Measurements from ENCODE around the gene ZNF732.

The ZNF732 gene

DNA sequence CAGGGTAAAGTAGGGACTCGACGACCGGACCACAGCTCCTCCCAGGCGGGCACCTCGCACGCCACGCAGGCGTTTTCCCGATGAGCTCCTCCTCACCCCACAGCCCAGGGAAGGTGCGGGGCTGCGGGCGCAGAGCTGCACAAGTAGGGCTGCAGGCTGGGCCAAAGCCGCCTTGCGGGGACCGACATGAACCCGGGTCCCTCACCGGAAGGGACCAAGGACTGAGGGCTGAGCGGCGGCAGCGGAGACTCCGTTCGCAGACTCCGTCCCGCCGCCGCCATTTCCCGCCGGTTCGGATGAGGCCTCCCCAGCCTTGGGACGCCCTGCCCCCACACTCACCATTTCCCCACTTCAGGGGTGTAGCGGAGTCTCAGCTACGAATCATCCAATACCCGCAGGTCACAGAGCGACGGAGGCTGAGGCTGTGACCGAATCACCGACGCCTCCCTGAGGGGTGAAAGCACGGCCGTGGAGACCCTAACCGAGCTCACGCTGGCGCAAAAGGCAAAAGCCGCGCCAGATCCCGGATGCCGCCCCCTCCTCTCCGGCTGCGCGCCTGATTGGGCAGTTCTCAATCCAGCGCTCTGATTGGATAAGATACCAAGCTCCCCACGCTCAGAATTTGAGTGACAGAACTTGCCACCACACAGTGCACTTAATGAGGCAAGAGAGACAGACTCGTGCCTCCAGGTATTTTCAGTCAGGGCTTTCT, at the start of gene ZNF732:
TSS of gene ZNF732 (minus strand) at position 506 of the 712 bp plus-strand sequence. CDS start at position 342, 164 bp downstream.
- TF ChIP-seq GATA3 (IDR thresholded peaks at IDR 0.05; ENCODE audit: low read depth, low read length): no peak
- no peak for TF ChIP-seq GATA2 (IDR thresholded peaks at IDR 0.05; ENCODE audit: low read depth, low read length)

DNA sequence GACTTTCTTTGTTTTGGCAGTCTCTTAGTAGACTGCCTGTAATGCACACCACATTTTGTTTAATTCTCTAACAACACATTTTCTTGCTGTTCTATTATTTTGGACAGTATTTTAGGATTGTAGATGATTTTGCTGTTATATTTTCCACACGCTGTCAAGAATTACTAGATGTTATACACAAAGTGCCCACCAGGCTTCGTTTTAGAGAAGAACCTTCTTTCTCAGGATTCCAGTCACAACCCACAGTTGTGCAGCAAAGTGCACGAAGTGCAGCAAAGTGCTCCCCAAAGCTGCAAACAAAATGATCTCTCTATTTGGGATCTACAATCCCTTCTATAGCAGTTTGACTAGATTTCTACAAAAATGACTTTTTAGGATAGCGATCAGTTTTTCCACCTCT, 34.7 kb upstream of the ZNF732 start:
- TF ChIP-seq GATA2 (IDR thresholded peaks at IDR 0.05; ENCODE audit: low read depth, low read length) (no peak), GATA3 (IDR thresholded peaks at IDR 0.05; ENCODE audit: low read depth, low read length) (no peak)

DNA sequence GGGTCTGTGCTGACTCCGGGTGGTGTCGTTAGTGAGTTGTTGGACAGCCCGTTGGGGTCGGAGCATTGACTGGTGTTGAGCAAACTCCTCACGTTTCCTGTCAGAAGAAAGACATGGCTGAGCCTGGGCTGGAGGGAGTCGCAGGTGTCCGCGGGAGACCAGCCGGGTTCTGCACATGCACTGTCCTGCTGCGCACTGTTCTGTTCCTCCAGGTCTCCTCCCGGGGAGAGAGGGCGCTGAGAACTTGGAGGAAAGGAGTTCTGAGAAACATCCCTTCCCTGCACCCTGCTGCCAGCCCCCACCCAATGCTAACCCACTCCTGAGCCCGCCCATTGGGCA, 33.5 kb upstream of the ZNF732 start:
- TF ChIP-seq GATA3 (IDR thresholded peaks at IDR 0.05; ENCODE audit: low read depth, low read length) (no peak), GATA2 (IDR thresholded peaks at IDR 0.05; ENCODE audit: low read depth, low read length) (no peak)

DNA sequence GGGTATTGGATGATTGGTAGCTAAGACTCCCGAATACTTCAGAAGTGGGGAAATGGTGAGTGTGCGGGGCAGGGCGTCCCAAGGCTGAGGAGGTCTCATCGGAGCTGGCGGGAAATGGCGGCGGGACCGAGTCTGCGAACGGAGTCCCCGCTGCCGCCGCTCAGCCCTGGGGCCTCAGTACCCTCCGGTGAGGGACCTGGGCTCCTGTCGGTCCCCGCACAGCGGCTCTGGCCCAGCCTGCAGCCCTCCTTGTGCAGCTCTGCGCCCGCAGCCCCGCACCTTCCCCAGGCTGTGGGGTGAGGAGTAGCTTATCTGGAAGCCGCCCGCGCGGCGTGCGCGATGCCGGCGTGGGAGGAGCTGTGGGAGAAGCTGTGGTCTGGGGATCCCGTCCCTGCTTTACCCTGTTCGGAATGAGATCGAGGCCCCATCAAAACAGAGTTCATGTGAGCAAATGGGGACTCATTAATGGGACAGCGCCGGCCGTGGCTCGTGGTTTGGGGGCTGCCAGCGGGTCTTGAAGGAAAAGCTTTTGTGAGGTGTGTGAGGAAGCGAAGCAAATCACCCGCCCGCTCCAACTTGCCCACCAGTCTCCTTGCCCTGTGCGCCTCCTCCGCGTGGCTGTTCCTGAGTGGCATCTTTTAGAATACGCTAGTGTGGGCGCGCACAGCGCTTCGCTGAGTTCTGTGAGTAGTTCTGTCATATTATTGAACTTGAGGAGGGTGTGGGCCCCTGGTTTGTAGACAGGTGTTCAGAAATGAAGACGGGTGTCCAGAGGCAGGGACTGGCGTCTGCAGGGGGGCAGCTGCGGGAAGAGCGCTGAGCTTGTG, 32.9 kb upstream of the ZNF732 start:
- TF ChIP-seq GATA2 (IDR thresholded peaks at IDR 0.05; ENCODE audit: low read depth, low read length): no peak
- no peak for TF ChIP-seq GATA3 (IDR thresholded peaks at IDR 0.05; ENCODE audit: low read depth, low read length)

DNA sequence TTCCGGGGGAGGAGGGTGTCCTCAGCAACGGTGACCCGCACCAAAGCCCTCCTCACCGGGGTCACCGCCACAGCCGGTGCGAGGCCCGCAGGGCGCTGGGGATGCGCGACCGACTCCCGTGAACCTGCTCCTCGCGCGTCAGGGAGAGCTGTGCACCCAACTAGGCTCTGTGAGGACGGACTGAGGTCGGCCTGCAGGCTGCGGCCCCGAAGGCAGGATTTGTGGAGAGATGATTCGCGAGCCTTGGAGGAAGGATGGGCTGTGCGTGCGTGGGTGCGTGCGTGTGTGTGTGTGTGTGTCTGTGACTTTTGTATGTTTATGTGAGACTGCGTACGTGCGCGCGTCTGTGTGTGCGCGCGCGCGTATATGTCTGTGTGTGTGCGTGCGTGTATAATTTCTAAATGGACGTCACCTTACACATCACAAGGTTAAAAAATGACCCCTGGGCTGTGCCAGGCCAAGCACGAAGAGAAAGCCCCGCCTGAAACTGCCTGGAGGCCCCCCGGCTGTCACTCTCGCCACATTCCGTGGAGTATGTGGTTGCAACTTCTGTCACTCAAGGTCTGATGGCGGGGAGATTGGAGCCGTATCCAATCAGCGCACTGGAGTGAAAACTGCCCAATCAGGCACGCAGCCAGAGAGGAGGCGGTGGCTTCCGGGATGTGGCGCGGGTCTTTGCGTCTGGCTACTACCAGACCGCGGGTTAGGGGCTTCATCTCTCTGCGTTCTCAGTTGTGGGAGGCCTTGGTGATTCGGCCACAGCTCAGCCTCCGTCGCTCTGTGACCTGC, 32.1 kb upstream of the ZNF732 start, which contains the start of gene ZNF141:
TSS of gene ZNF141 (plus strand) at position 672 of the 789 bp plus-strand sequence. CDS start 170 bp downstream, outside the sequence.
- TF ChIP-seq GATA3 (IDR thresholded peaks at IDR 0.05; ENCODE audit: low read depth, low read length) (no peak; the same call in 1 of the 2 replicates), GATA2 (IDR thresholded peaks at IDR 0.05; ENCODE audit: low read depth, low read length) (peak; percentile 90)

DNA sequence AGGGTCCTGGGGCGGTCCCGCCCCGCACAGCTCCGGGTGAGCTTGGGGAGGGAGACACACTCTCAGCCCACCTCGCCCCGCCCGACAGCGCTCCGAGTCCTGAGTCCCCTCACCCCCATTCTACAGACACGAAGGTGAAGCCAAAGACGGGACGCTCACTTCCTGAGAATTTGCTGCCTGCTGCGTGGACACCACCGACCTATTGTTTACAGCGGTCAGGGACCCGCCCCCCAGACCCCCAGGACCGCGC, 31.5 kb upstream of the ZNF732 start:
- no peak for TF ChIP-seq GATA2 (IDR thresholded peaks at IDR 0.05; ENCODE audit: low read depth, low read length)
- no peak for TF ChIP-seq GATA3 (IDR thresholded peaks at IDR 0.05; ENCODE audit: low read depth, low read length)

DNA sequence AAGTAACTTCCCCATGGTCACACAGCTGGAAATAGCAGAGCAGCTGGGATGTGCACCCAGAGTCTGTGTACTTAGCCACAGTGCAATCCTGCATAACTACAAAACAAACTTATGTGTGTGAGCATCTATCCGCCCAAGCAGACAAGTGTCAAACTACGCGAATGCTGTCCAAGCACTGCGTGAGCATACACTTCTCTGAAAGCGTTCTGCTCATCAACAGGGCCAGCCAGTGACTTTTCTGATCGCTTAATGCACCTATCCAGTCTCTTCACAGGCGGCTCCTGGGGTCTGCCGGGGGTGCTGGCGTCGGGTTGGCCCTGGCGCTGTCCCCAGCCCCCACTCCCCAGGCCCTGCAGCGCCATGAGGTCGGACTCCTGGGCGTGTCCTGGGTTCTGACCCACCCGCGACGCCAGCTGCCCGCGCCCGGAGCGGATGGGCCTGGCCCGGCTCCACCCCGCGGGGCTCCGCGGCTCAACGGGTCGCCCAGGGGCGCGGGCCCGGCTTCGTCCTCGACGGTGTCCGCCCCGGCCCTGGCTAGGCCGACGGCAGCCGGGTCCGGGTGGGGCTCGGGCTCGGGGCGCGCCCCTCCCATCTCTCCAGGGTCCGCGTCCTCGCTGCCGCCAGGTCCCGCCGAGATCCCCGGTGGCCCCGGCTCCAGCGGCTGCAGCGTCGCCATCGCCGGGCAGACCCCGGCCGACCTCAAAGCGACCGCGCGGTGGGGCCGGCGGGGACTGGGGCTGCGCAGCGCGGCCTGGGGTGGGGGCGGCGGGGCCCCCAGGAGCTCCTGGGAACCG, 31.0 kb upstream of the ZNF732 start:
- TF ChIP-seq GATA3 (IDR thresholded peaks at IDR 0.05; ENCODE audit: low read depth, low read length) (no peak), GATA2 (IDR thresholded peaks at IDR 0.05; ENCODE audit: low read depth, low read length) (no peak)

DNA sequence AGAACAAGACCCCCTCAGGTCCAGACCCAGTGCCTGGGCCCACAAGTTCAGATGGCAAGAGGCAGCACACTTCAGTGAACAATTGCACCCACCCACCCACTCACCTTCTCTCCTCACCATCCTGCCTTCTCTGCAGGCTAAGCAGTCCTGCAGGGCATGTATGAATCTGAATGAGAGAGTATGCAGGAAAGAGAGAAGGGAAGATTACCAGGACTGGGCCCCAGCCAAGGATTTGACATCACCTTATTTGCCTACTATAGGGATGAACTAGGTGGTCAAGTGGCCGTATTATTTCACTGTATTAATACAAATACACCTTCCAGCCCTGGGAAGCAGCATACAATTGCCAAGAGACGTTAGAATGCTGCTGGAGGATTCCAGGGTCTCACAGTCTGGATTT, 30.2 kb upstream of the ZNF732 start:
- no peak for TF ChIP-seq GATA3 (IDR thresholded peaks at IDR 0.05; ENCODE audit: low read depth, low read length)
- TF ChIP-seq GATA2 (IDR thresholded peaks at IDR 0.05; ENCODE audit: low read depth, low read length): no peak

DNA sequence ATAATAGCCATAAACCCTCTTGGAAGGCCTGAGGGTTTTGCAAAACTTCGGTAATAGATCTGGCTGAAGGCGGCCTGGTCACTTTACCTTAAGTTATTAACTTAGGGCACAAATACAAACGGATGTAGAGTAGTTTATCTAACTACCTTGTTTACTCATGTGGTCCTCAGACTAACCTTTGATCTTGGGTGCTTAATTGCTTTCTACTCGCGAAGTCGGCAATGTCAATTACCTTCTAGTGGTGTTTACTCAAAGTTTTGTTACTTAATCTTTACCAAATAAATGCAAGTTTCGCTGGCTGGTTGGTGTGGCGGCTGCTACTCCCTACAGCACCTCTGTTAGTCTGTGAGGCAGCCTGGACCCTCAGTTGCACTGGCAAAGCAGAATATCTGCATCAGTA, 23.5 kb upstream of the ZNF732 start:
- TF ChIP-seq GATA2 (IDR thresholded peaks at IDR 0.05; ENCODE audit: low read depth, low read length) (no peak), GATA3 (IDR thresholded peaks at IDR 0.05; ENCODE audit: low read depth, low read length) (no peak)

DNA sequence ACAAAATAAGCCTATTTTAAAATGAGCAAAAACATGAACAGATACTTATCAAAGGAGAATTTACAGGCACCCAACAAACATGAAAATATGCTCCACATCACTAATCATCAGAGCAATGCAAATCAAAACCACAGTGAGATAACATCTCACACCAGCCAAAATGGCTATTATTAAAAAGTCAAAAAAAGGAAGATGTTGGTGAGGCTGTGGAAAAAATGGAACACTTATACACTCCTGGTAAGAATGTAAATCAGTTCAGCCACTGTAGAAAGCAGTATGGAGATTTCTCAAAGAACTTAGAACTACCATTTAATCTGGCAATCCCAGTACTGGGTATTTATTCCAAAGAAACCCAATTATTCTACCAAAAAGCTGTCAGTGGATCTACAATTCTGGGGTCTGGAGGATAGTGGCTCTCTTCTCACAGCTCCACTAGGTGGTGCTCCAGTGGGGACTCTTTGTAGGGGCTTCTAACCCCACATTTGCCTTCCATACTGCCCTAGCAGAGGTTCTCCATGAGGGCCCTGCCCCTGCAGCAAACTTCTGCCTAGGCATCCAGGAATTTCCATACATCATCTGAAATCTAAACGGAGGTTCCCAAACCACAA, 9.1 kb upstream of the ZNF732 start:
- TF ChIP-seq GATA3 (IDR thresholded peaks at IDR 0.05; ENCODE audit: low read depth, low read length): no peak
- TF ChIP-seq GATA2 (IDR thresholded peaks at IDR 0.05; ENCODE audit: low read depth, low read length): no peak

DNA sequence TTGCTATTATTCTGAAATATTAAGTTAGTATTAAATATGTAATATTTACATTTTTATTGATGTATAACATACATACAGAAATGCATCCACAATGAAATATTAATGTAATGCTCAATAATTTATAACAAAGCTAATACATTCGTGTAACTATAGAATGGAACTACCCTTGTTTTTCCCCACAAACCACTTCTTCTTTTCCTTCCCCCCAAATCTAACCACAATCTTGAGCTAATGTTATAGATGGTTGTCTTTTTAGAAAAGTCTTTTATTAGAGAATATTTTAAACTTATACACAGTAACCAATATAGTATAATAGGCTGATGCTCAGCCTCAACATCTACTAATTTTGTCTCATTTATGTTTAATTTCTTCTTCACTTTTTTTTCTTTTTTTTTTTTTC, 4.5 kb upstream of the ZNF732 start:
- TF ChIP-seq GATA3 (IDR thresholded peaks at IDR 0.05; ENCODE audit: low read depth, low read length): no peak
- no peak for TF ChIP-seq GATA2 (IDR thresholded peaks at IDR 0.05; ENCODE audit: low read depth, low read length)

DNA sequence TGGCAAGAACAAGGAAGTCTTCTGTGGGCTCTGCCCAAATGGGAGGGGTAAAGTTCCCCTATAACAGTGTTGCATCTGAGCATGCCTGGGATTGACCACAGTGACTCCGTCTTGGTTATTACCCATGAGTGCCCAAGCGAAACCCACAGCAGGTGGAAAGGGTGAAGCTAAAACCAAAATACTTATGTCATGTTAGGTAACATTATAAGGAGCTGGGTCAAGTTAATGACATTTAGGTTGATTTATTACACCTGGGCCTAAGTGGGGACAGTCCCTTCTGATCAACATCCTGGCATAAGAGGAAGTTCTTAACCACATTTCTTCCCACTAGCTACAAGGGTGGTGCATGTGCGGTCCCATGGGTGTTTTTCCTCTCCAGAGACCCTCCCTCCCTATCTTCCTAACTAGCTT, 1.3 kb upstream of the ZNF732 start:
- no peak for TF ChIP-seq GATA3 (IDR thresholded peaks at IDR 0.05; ENCODE audit: low read depth, low read length)
- no peak for TF ChIP-seq GATA2 (IDR thresholded peaks at IDR 0.05; ENCODE audit: low read depth, low read length)

DNA sequence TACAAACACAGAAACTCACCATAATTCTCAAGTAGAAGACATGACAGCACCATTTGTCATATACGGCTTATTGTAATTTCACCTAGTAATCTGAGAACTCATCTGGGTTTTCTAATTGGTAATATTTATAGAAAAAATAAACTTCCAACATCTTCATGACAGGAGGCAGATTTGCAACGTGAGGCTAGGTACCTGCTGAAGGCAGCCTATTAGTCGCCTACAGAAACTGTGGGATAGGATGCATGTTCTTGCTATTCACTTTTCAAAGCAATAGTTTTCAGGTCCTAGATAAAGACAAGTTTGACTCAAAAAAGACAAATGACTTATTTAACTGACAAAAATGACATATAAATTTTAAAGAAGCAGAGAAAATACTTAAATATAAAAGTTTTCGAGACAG, 2.9 kb downstream of the ZNF732 start:
- no peak for TF ChIP-seq GATA2 (IDR thresholded peaks at IDR 0.05; ENCODE audit: low read depth, low read length)
- no peak for TF ChIP-seq GATA3 (IDR thresholded peaks at IDR 0.05; ENCODE audit: low read depth, low read length)
